Spleen (tissue), 11 donors: ENCODE measurements around the gene NBEA. TPM values are rescaled to one million over a fixed set of nuclear protein-coding genes. Genes with fewer than 3 reads are reported as not detected.

Experiments
- DNase-seq: peaks from one replicate; pipeline ENCODE4 v3.0.0-alpha.2; 2020
- H3K27ac ChIP-seq, 8 donors: fragments of 200-600 bp; sonication (generic) in 7 of 8; 1 replicate in 4 of 8; 2 replicates in 4 of 8; pipeline versions ENCODE4 v1.5.0 to v1.8.0; 2016 to 2021; ENCODE audit warnings: inconsistent platforms in 4 of 8, mild to moderate bottlenecking in 4 of 8, moderate library complexity in 1 of 8
- H3K27me3 ChIP-seq, 7 donors: fragments of 200-600 bp; sonication (generic) in 6 of 7; replicated peaks in 1 of 7; 1 replicate in 4 of 7; 2 replicates in 3 of 7; pipeline versions ENCODE4 v1.5.0 to v1.8.0; 2016 to 2021; ENCODE audit warnings: inconsistent platforms in 3 of 7, mild to moderate bottlenecking in 1 of 7
- H3K36me3 ChIP-seq, 6 donors: fragments of 200-600 bp; sonication (generic) in 5 of 6; 1 replicate in 4 of 6; 2 replicates in 2 of 6; pipeline versions ENCODE4 v1.5.0 to v1.8.0; 2016 to 2021; ENCODE audit warnings: inconsistent platforms in 2 of 6
- H3K4me1 ChIP-seq, 6 donors: fragments of 200-600 bp; sonication (generic) in 5 of 6; 1 replicate in 3 of 6; 2 replicates in 3 of 6; pipeline versions ENCODE4 v1.5.0 to v1.8.0; 2016 to 2021; ENCODE audit warnings: inconsistent platforms in 3 of 6
- H3K4me3 ChIP-seq, 8 donors: fragments of 200-600 bp; sonication (generic) in 7 of 8; 1 replicate in 4 of 8; 2 replicates in 4 of 8; pipeline versions ENCODE4 v1.5.0 to v1.8.0; 2016 to 2021; ENCODE audit warnings: inconsistent platforms in 4 of 8, mild to moderate bottlenecking in 4 of 8, moderate library complexity in 2 of 8
- H3K9me3 ChIP-seq, 8 donors: fragments of 200-600 bp; sonication (generic) in 7 of 8; 1 replicate in 4 of 8; 2 replicates in 4 of 8; pipeline versions ENCODE4 v1.5.0 to v1.8.0; 2016 to 2021; ENCODE audit warnings: inconsistent platforms in 4 of 8
- POLR2A ChIP-seq, 3 donors: fragments of 450-650 bp; IDR thresholded peaks; one replicate each; pipeline ENCODE4 v1.5.1; 2017; ENCODE audit warnings: antibody characterized with exemption in 3 of 3, mild to moderate bottlenecking in 1 of 3
- POLR2AphosphoS5 ChIP-seq, 3 donors: sonication (generic); formaldehyde crosslinking; IDR thresholded peaks; one replicate each; pipeline ENCODE4 v1.5.1; 2017; ENCODE audit warnings: antibody characterized with exemption in 3 of 3
- WGBS, 5 donors: extraction: QIAGEN DNeasy Blood & Tissue Kit in 3 of 5; methylation state at CpG; one replicate each; pipeline versions ENCODE4 v1.1.5 to v1.1.7; 2013 to 2018; 5-methylcytosine and 5-hydroxymethylcytosine counted together
- intact Hi-C: fragments of 100-400 bp; cut with DNase I; formaldehyde crosslinking; loops from one replicate; pipeline ENCODE4 v1.15.0; 2023; ENCODE audit warnings: low total_unique reads
- polyA plus RNA-seq, 3 donors: library from polyadenylated mRNA; stranded (reverse); fragments of 200-250 nt; gene quantifications; one replicate each; pipeline ENCODE4 v1.2.1, GENCODE V29; 2013
- total RNA-seq, 7 donors: library from RNA; depleted of rRNA in 3 of 7; stranded (reverse); fragments of >200 nt in 3 of 7; fragmentation: NEBNext Ultra II Directional in 4 of 7; extraction: Animal tissue kit (Norgen Biotek cat#: 25700) in 4 of 7; gene quantifications; one replicate each; pipeline versions ENCODE4 v1.1.0 to v1.2.1, GENCODE V29; 2016 to 2021
- TF ChIP-seq, protein P1 (sequence below), 11 experiments: fragments of 200-600 bp in 7 of 11; fragments of 450-650 bp in 4 of 11; sonication (generic) in 4 of 11; IDR thresholded peaks in 8 of 11; conservative IDR thresholded peaks in 3 of 11; 1 replicate in 7 of 11; 2 replicates in 4 of 11; pipeline versions ENCODE4 v1.4.0 to v1.8.0; 2016 to 2021; ENCODE audit warnings: antibody characterized with exemption in 11 of 11, inconsistent platforms in 4 of 11, mild to moderate bottlenecking in 1 of 11
- donor health status: healthy with polysubstance abuse.
- donor health status: DM: no; HTN: no; CAD: no; lungs with moderate emphysema.
- donor health status: DM: no; HTN: no; CAD: no.
- donor health status: Bipolar disorder and iron deficiency.
- donor health status: healthy.
- donor health status: DM: no; HTN: no; CAD: no.
- donor health status: DM: yes; HTN: yes; CAD: no.

Gene NBEA
- total and polyA plus RNA-seq, 10 donors, result 1.8 to 27.7 (median 12.9) TPM

DNA sequence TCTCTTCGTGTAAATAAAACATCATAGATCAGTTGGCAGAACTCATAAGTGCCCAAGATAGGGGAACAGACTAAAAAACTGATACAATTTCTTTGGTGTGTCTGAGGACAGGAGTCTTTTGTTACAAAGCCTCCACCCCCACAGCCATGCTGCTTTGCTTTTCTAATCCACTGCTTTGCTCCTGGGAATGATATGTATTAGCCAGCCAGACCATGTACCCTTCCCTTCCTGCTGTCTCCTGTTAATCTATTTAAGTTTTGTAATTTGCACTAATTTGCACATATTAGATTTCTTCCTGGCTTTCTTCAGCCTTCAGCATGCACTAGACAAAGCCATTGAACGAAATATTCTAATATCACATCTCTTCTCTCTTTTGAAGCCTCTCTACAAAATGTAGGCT is 403.9 kb downstream of the NBEA start:
- 72 to 90% (median 76%) methylated on average over 2 of the region's 2 CpGs for WGBS, 5 donors
- no peaks in the 10 kb centered on the region for H3K9me3 ChIP-seq
- H3K27me3 ChIP-seq, result no peaks in the 10 kb centered on the region
- H3K27ac ChIP-seq, result no peak overlapping the region
- TF ChIP-seq POLR2AphosphoS5 (IDR thresholded peaks at IDR 0.05), result no peak
- no peak for TF ChIP-seq POLR2A (IDR thresholded peaks at IDR 0.05)
- TF ChIP-seq, protein P1, sequence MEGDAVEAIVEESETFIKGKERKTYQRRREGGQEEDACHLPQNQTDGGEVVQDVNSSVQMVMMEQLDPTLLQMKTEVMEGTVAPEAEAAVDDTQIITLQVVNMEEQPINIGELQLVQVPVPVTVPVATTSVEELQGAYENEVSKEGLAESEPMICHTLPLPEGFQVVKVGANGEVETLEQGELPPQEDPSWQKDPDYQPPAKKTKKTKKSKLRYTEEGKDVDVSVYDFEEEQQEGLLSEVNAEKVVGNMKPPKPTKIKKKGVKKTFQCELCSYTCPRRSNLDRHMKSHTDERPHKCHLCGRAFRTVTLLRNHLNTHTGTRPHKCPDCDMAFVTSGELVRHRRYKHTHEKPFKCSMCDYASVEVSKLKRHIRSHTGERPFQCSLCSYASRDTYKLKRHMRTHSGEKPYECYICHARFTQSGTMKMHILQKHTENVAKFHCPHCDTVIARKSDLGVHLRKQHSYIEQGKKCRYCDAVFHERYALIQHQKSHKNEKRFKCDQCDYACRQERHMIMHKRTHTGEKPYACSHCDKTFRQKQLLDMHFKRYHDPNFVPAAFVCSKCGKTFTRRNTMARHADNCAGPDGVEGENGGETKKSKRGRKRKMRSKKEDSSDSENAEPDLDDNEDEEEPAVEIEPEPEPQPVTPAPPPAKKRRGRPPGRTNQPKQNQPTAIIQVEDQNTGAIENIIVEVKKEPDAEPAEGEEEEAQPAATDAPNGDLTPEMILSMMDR (IDR thresholded peaks at IDR 0.05 in 8 of 11, conservative IDR thresholded peaks at IDR 0.05 in 3 of 11), result no peak
- intact Hi-C loops, result no loop called here
- DNase-seq, result no peak
- no peaks in the 10 kb centered on the region for H3K4me1 ChIP-seq
- H3K4me3 ChIP-seq, result no peak overlapping the region
- H3K36me3 ChIP-seq, result no peaks in the 10 kb centered on the region

DNA sequence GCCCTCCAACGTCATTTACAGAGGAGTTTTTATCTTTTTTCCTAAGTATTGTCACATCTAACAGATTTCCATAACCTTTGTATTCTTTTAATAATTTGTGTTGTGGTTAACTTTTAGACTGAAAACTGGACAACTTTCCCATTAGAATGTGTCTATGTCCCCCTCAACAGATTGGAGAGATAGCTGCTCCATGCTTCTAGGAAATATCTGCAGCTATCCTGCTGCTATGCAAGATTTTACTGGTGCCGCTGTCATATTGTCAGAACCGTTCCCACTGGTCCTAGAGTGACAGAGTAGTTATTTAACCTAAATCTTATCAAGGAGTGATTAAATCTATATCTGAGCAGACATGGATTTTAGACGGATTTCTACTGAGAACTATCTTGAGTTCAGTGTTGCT is 404.4 kb downstream of the NBEA start:
- TF ChIP-seq POLR2A (IDR thresholded peaks at IDR 0.05) (no peak), POLR2AphosphoS5 (IDR thresholded peaks at IDR 0.05) (no peak)
- TF ChIP-seq, protein P1 (IDR thresholded peaks at IDR 0.05 in 8 of 11, conservative IDR thresholded peaks at IDR 0.05 in 3 of 11), result no peak
- H3K27me3 ChIP-seq, result no peaks in the 10 kb centered on the region
- whole genome bisulfite sequencing, 5 donors, result 87 to 93% (median 88%) methylated on average over 4 of the region's 4 CpGs
- H3K36me3 ChIP-seq, result no peaks in the 10 kb centered on the region
- no peak for DNase-seq
- H3K4me1 ChIP-seq, result no peaks in the 10 kb centered on the region
- no peaks in the 10 kb centered on the region for H3K9me3 ChIP-seq
- H3K27ac ChIP-seq, result no peak overlapping the region
- H3K4me3 ChIP-seq, result no peak overlapping the region
- intact Hi-C loops, result no loop called here

DNA sequence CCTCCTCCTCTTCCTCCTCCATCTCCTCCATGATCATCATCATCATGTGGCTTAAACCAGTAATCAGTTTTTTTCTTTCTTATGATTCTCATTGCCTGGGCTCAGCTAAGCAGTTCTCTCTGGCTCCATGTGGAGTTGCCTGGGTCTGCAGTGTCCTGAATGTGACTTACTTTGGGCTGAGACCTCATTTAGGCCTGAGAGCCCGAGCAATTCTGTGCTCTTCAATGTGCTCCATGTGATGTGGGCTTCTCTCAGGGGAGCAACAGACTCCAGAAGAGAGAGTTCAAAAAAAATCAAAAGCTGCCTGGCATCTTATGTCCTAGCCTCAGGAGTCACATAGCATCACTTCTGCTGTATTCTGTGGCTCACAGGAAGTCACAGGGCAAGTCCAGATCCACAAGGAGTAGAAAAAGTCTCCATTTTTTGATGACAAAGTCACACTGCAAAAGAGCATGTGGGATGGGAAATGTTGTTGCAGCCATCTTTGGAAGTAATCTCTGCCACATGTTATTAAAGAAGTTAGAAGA is 405.7 kb downstream of the NBEA start:
- H3K27ac ChIP-seq, result no peak overlapping the region
- H3K4me3 ChIP-seq, result no peak overlapping the region
- no peaks in the 10 kb centered on the region for H3K9me3 ChIP-seq
- WGBS, 5 donors, result 65 to 86% (median 69%) methylated on average over 1 of the region's 1 CpG
- H3K4me1 ChIP-seq, result no peaks in the 10 kb centered on the region
- intact Hi-C loops, result no loop called here
- no peak for DNase-seq
- H3K36me3 ChIP-seq, result peaks cover 0 to 2% (median 0%) of the 10 kb centered on the region in 6 donors
- no peaks in the 10 kb centered on the region for H3K27me3 ChIP-seq
- TF ChIP-seq POLR2A (IDR thresholded peaks at IDR 0.05), result no peak
- TF ChIP-seq POLR2AphosphoS5 (IDR thresholded peaks at IDR 0.05), result no peak
- TF ChIP-seq, protein P1 (IDR thresholded peaks at IDR 0.05 in 8 of 11, conservative IDR thresholded peaks at IDR 0.05 in 3 of 11), result no peak

DNA sequence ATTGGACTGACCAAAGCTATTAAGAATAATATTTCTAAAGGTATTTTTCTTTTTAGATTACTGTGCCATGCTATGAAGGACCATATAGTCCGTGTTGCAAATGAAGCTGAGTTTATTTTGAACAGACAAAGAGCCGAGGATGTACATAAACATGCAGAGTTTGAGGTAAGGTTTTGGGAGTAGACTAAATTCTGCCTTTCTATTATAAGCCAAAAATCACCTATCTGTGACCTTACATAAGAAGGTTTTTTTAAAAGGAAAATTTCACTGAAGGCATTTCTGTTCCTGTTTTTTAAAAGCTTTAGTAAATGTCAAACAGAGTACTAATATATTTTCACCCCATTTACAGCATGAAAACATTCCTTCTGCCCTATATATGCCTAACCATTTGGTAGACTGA is 407.0 kb downstream of the NBEA start:
- H3K27ac ChIP-seq, result no peak overlapping the region
- no peak overlapping the region for H3K4me3 ChIP-seq
- H3K9me3 ChIP-seq, result no peaks in the 10 kb centered on the region
- intact Hi-C loops, result no loop called here
- H3K36me3 ChIP-seq, result peaks cover 0 to 8% (median 0%) of the 10 kb centered on the region in 6 donors
- WGBS, 5 donors, result 71 to 86% (median 80%) methylated on average over 2 of the region's 2 CpGs
- no peak for DNase-seq
- no peaks in the 10 kb centered on the region for H3K27me3 ChIP-seq
- no peaks in the 10 kb centered on the region for H3K4me1 ChIP-seq
- TF ChIP-seq, protein P1 (IDR thresholded peaks at IDR 0.05 in 8 of 11, conservative IDR thresholded peaks at IDR 0.05 in 3 of 11), result no peak
- TF ChIP-seq POLR2AphosphoS5 (IDR thresholded peaks at IDR 0.05), result no peak
- TF ChIP-seq POLR2A (IDR thresholded peaks at IDR 0.05), result no peak
